A673 (cell line): ENCODE measurements around the gene CEP41. TPM values are rescaled to one million over a fixed set of nuclear protein-coding genes. Genes with fewer than 3 reads are reported as not detected.
A peak's percentile ranks its signal among the peaks of the same experiment; 100 is the strongest.

ENCODE experiments used
- BruUV-seq: library from RNA; stranded (reverse); fragments of 400-500 nt; replicated peaks from 2 replicates; lab custom pipeline; 2021; lab: Mats Ljungman, UMichigan
- CTCF ChIA-PET: fragments of 300-600 bp; sonication (Branson Sonifier 250); formaldehyde crosslinking; loops from one replicate; lab custom pipeline; 2022; ENCODE audit warnings: antibody characterized with exemption; lab: Charles Lee
- POLR2A ChIA-PET: fragments of 300-600 bp; sonication (Branson Sonifier 250); formaldehyde crosslinking; loops from one replicate; lab custom pipeline; 2022; ENCODE audit warnings: antibody characterized with exemption; ENCODE audit not compliant: low non-redundant PET; lab: Charles Lee
- DNase-seq: peaks from one replicate; pipeline ENCODE4 v3.0.0-alpha.2; 2015; ENCODE audit warnings: low spot score
- H3K27ac ChIP-seq: fragments of 200-600 bp; sonication (generic); 2 replicates; pipeline ENCODE4 v1.5.1; 2016; ENCODE audit warnings: mixed run types, low read depth, mild to moderate bottlenecking, mixed read lengths, antibody characterized with exemption, low read length; ENCODE audit not compliant: poor library complexity, severe bottlenecking
- H3K27me3 ChIP-seq: fragments of 200-600 bp; sonication (generic); replicated peaks from 2 replicates; pipeline ENCODE4 v1.6.1; 2017; ENCODE audit warnings: mixed run types, low read depth, mild to moderate bottlenecking, mixed read lengths, antibody characterized with exemption, low read length; ENCODE audit not compliant: insufficient read depth, poor library complexity
- H3K36me3 ChIP-seq: fragments of 200-600 bp; sonication (generic); 2 replicates; pipeline ENCODE4 v1.6.1; 2016; ENCODE audit warnings: mixed run types, mild to moderate bottlenecking, mixed read lengths, antibody characterized with exemption, low read length; ENCODE audit not compliant: insufficient read depth, poor library complexity, severe bottlenecking
- H3K4me1 ChIP-seq: fragments of 200-600 bp; sonication (generic); 2 replicates; pipeline ENCODE4 v1.6.1; 2017; ENCODE audit warnings: mixed run types, mild to moderate bottlenecking, mixed read lengths, antibody characterized with exemption, low read length; ENCODE audit not compliant: insufficient read depth, poor library complexity, severe bottlenecking
- H3K4me3 ChIP-seq: fragments of 200-600 bp; sonication (generic); 2 replicates; pipeline ENCODE4 v1.5.1; 2016; ENCODE audit warnings: low read depth, mixed run types, mild to moderate bottlenecking, mixed read lengths, low read length; ENCODE audit not compliant: poor library complexity, severe bottlenecking
- H3K9me3 ChIP-seq: fragments of 200-600 bp; sonication (generic); 2 replicates; pipeline ENCODE4 v1.6.1; 2016; ENCODE audit warnings: mixed run types, low read depth, mild to moderate bottlenecking, mixed read lengths, antibody characterized with exemption, low read length; ENCODE audit not compliant: poor library complexity, severe bottlenecking
- EZH2 ChIP-seq: fragments of 200-600 bp; sonication (generic); IDR thresholded peaks from 2 replicates; pipeline ENCODE4 v1.6.1; 2017; ENCODE audit warnings: borderline replicate concordance, low read depth, mild to moderate bottlenecking, mixed read lengths, antibody characterized with exemption, low read length; ENCODE audit not compliant: poor library complexity, severe bottlenecking
- intact Hi-C: fragments of 100-400 bp; cut with micrococcal nuclease; formaldehyde crosslinking; loops from one replicate; pipeline ENCODE4 v1.10.0; 2022; ENCODE audit not compliant: unreplicated experiment
- total RNA-seq: library from RNA; stranded (reverse); gene quantifications from 2 replicates; pipeline ENCODE4 v1.2.3, GENCODE V29; 2021
- TF ChIP-seq, protein P1 (sequence below): fragments of 300-800, 200-600 bp; sonication (generic); conservative IDR thresholded peaks from 2 replicates; pipeline ENCODE4 v1.5.1; 2017; ENCODE audit warnings: low read depth, mild to moderate bottlenecking, antibody characterized with exemption, low read length, moderate library complexity, mixed read lengths

Gene CEP41
- total RNA-seq, 1 experiment from 2014 or later, result 25.7 TPM

DNA sequence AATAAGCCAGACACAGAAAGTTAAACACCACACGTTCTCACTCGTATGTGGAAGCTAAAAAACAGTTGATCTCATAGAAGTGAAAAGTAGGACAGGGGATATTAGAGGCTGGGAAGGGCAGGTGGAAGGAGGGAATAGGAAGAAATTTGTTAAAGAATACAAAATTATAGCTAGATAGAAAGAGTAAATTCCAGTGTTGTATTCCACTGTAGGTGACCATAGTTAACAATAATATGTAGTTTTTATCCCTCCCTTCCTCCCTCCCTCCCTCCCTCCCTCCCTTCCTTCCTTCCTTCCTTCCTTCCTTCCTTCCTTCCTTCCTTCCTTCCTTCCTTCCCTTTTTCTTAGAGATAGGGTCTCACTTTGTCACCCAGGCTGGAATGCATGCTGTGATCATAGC, 31.2 kb upstream of the CEP41 start:
- POLR2A ChIA-PET, result no interaction called here
- no peaks in the 10 kb centered on the region for H3K36me3 ChIP-seq
- DNase-seq, result peak; percentile 24
- no peaks in the 10 kb centered on the region for H3K4me1 ChIP-seq
- intact Hi-C loops, result no loop called here
- H3K27ac ChIP-seq, result no peak overlapping the region
- CTCF ChIA-PET, result interaction anchor here (0.6 kb wide), 1 partner anchor 408 kb away, joined by 3 read pairs; no protein-coding TSS in a partner anchor
- TF ChIP-seq, protein P1, sequence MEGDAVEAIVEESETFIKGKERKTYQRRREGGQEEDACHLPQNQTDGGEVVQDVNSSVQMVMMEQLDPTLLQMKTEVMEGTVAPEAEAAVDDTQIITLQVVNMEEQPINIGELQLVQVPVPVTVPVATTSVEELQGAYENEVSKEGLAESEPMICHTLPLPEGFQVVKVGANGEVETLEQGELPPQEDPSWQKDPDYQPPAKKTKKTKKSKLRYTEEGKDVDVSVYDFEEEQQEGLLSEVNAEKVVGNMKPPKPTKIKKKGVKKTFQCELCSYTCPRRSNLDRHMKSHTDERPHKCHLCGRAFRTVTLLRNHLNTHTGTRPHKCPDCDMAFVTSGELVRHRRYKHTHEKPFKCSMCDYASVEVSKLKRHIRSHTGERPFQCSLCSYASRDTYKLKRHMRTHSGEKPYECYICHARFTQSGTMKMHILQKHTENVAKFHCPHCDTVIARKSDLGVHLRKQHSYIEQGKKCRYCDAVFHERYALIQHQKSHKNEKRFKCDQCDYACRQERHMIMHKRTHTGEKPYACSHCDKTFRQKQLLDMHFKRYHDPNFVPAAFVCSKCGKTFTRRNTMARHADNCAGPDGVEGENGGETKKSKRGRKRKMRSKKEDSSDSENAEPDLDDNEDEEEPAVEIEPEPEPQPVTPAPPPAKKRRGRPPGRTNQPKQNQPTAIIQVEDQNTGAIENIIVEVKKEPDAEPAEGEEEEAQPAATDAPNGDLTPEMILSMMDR, result no peak
- no peak for TF ChIP-seq EZH2
- H3K4me3 ChIP-seq, result no peak overlapping the region
- no peaks in the 10 kb centered on the region for H3K9me3 ChIP-seq
- H3K27me3 ChIP-seq, result no peaks in the 10 kb centered on the region
- no TSS peak for BruUV-seq

DNA sequence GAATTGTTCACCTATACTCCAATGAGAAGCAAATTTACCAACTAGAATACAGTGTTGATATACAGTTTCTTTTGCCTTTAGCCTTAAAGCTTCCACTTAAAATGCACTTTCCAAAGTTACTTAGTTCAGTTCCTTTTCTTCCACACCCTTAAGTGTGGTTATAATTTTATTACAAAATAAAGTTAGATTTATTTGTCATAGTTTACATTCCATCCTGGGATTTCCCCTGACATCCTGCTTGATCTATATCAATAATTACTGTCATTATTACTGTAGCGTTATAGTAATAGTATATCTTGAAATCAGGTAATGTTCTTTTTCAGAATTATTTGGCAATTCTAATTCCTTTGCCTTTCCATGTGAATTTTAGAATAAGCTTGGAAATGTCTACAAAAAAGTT, 27.8 kb upstream of the CEP41 start:
- H3K27ac ChIP-seq, result no peak overlapping the region
- POLR2A ChIA-PET, result no interaction called here
- no peaks in the 10 kb centered on the region for H3K27me3 ChIP-seq
- CTCF ChIA-PET, result no interaction called here
- H3K36me3 ChIP-seq, result no peaks in the 10 kb centered on the region
- no TSS peak for BruUV-seq
- TF ChIP-seq, protein P1, result no peak
- no peak for TF ChIP-seq EZH2
- no peaks in the 10 kb centered on the region for H3K9me3 ChIP-seq
- H3K4me1 ChIP-seq, result no peaks in the 10 kb centered on the region
- DNase-seq, result no peak
- H3K4me3 ChIP-seq, result no peak overlapping the region
- intact Hi-C loops, result no loop called here

DNA sequence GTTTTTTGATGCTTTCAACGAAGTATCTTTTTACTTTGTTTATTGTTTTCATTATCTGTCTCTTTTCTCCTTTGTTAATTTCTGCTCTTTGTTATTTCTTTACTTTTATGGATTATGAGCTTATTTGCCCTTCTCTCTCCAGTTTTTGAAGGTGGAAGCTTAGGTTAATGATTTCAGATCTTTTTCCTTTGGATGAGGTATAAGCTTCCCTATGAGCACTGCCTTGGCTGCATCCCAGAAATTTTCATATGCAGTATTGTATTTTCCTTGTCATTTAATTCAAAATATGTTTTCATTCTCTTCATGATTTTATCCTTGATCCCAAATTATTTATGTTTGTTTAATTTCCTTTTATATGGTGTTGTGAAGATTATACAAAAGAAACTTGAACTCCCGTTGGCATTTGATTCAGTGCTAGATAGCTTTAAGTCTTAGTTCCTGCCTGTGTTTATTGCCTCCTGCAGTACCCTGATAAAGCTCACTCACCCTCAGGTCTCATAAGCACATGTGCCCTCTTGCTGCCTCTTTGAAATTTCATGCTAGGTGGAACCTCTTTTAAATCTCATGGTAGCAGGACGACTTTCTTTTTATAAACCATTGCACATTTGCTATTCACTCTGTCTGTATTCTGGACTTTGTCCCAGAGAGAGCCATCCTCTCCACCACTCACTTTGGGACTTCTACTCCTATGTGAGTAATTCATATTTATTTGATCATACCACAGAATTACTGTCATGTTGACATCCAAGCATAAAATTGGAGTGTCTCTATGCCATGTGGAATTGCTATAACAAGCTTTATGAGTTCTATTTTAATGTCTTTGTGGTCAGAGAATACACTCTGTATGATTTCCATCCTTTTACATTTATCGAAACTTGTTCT, 23.0 kb upstream of the CEP41 start:
- intact Hi-C loops, result no loop called here
- no peaks in the 10 kb centered on the region for H3K27me3 ChIP-seq
- no peak overlapping the region for H3K27ac ChIP-seq
- POLR2A ChIA-PET, result no interaction called here
- no peaks in the 10 kb centered on the region for H3K36me3 ChIP-seq
- H3K4me1 ChIP-seq, result no peaks in the 10 kb centered on the region
- no TSS peak for BruUV-seq
- H3K9me3 ChIP-seq, result peaks cover 12% of the 10 kb centered on the region
- H3K4me3 ChIP-seq, result no peak overlapping the region
- CTCF ChIA-PET, result no interaction called here
- no peak for TF ChIP-seq EZH2
- TF ChIP-seq, protein P1, result no peak
- DNase-seq, result no peak
